NK-92 (cell line): Measurements from ENCODE around the gene PDCD2L.
"Not testable (repeated sequence)": the region's sequence is repeated elsewhere in the genome, so short reads cannot be mapped to it uniquely, and the experiment has no call there.

Experiments used
- DNase-seq: peaks from one replicate; lab custom pipeline; 2025; ENCODE audit not compliant: unreplicated experiment; lab: John Stamatoyannopoulos, UW

The PDCD2L gene

DNA sequence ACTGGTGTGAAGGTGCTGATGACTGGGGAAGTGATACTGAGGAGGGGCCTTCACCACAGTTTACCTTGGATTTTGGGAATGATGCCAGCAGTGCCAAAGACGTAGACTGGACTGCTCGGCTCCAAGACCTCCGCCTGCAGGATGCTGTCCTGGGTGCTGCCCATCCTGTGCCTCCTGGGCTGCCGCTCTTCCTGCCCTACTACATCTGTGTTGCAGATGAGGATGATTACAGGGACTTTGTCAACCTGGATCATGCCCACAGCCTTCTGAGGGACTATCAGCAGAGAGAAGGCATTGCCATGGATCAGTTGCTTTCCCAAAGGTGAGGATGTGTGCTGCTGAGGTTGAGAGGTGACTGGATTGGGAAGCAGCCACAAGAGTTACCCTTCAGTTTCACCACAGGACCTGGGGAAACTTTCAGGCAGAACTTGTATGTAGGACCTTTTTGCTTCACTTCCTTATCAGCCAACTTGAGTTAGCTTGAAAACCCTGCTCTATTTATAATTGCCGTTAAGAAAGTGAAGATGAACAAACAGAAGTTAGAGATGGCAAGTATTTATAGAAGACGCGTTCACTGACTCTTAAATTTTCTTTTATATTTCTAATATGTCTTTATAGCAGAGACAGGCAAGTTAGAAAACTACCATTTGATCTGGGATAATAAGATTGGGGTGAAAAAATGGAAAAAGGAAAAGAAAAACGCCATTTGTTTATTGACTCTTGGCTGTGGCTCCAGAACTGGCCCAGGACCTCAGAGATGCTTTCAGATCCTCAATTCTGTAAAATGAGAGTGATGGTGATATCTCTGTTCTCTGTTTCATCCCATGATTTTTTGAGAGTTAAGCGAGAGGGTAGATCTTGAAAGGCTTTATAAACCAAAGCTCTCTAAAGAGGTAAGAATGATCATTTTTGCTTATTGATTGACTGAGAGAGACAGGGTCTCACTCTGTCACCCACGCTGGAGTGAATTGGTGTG is 5.3 kb downstream of the PDCD2L start:
- DNase-seq, result no peak

DNA sequence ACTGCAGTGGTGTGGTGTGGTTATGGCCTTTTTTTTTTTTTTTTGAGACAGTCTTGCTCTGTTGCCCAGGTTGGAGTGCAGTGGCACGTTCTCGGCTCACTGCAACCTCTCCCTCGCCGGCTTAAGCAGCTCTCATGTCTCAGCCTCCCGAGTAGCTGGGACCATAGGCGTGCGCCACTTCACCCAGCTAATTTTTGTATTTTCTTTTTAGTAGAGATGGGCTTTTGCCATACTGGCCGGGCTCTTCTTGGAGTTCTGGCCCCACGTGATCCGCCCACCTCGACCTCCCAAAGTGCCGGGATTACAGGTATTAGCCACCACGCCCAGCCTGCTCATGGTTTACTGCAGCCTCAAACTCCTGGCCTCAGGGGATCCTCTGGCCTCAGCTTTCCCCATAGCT is 7.0 kb downstream of the PDCD2L start:
- DNase-seq, result no peak

DNA sequence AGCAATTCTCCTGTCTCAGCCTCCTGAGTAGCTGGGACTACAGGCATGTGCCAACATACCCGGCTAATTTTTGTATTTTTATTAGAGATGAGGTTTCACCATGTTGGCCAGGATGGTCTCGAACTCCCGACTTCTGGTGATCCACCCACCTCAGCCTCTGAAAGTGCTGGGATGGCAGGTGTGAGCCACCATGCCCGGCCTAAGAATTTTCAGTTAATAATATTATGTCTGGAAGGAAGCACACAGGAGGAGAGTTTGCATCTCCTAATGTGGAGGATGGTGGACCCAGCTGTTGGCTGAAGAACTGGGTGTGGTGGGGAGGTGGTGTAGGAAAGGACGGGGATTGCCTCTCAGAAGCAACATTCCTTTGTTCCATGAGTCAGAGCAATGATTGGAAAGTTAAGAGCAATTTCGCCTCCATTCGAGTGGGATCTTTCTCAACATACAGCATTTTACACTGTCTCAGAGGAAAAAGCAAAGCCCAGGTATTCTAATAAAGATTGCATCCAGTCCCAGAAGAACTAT is 11.9 kb downstream of the PDCD2L start:
- no peak for DNase-seq

DNA sequence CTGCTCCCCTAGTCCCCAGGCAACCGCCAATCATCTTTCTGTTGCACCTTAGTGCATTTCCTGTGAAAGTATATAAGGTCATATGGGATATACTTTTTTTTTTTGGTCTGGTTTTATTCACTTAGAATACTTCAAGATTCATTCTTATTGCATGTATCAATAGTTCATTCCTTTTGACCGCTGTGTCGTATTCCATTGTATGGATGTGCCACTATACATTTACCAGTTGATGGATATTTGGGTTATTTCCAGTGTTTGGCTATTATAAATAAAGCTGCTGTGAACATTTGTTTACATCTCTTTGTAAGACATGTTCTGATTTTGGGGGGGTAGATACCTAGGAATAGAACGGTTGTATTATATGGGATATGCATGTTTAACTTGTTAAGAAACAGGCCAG is 14.1 kb downstream of the PDCD2L start:
- no peak for DNase-seq

DNA sequence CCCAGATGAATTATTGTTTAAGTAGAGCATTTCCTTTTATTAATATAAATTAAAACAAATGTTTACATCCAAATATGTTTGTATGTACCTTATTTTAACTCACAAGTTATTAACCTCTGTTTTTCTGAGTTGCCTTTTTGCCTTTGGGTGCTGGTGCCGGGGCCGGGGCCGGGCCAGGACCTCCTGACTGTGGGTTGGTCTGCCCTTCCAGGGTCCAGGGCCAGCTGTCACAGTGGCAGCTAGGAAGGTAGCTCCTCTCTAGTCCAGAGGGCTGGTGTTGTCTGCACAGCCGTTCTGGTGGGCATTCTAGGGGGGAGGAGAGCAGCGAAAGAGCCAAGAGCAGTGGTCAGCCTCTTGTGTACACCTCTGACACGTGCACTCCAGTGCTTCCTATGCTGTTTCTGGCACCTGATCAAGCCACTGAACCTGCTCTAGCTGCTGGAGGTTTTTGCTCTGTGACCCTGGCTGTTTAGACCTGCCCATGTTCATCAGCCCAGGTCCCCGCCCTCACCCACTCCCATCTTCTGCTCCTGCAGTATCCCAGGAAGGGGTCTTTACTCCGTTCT is 22.0 kb downstream of the PDCD2L start:
- DNase-seq, result no peak

DNA sequence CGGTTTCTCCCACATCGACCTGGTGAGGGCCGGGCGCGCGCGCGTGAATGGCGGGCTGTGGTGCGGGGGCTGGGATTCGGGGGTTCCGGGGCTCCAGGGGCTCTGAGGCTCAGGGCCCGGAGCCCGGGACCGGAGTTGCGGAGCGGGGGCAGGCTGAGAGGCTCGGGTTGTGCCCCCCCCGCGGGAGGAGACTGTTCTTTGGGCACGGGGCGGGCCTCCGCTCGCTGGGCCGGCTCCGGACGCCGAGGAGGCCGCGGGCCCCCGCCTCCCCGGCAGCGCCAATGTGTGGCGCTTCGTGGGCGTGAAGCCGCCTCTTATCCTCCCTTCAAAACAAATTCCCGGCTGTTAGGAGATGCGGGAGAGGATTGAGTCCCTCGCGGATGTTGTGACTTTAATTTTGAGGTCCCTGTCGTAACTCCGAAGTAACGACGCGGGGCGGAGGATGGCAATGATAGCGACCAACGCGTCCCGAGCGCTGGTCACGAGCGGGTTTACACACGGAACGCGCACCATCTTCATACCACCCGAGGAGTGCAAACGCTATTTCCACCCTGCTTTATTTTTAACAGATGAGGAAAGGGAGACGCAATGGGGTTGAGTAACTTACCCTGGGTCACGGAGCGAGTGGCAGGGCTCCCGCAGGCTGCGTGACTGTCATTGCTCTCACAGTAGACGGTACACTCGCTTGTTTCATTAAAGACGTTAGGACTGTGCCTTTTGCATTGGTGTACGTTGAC is 24.5 kb downstream of the PDCD2L start:
- no peak for DNase-seq

DNA sequence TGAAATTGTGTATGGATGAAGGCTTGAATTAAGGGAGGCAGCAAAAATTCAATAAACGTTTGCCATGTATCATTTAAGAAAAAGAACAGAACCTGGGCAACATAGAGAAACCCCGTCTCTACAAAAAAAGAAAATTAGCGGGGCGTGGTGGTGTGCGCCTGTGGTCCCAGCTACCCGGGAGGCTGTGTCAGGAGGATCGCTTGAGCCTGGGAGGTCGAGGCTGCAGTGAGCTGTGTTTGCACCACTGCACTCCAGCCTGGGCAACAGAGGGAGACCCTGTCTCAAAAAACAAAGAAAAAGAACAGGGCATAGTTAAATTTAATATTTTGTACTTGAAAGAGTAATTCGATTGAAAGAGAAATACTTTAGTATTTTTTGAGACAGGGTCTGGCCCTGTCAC is 25.4 kb downstream of the PDCD2L start:
- DNase-seq, result no peak

DNA sequence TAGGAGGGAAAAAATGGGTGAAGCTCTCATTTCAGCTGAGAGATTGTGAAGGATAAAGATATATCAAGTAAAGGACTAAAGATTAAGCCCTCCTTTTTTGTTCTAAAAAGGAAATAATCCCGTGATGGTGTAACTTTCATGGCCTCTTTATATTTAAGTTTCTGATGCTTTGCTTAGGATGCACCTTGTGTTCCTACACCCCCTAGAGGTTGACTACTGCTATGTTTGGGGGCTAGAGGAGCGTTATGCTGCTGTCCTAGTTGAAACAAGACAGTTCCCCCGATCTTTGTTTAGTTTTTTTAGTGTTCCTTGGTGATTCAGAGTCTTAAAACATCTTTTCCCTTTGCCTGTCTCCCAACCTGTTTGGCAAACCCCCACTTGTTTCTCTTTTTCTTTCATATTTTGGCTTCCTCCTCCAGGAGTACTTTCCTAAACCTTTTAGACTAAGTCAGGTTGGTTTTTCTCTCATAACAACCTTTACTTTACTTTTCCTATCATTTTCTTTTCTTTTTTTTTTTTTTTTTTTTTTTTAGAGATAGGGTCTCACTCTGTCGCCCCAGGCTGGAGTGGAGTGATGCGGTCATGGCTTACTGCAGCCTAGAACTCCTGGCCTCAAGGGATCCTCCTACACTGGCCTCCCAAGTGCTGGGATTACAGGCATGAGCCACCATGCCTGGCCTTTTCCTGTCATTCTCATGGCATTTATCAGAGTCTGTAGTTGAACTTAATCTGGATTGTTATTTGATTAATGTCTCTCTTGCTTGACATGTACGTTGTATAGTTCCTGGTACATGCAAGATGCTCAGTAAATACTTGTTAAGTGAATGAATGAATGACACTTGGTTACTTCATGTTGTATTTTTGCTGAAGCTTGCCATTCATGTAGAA is 26.8 kb downstream of the PDCD2L start:
- no peak for DNase-seq

DNA sequence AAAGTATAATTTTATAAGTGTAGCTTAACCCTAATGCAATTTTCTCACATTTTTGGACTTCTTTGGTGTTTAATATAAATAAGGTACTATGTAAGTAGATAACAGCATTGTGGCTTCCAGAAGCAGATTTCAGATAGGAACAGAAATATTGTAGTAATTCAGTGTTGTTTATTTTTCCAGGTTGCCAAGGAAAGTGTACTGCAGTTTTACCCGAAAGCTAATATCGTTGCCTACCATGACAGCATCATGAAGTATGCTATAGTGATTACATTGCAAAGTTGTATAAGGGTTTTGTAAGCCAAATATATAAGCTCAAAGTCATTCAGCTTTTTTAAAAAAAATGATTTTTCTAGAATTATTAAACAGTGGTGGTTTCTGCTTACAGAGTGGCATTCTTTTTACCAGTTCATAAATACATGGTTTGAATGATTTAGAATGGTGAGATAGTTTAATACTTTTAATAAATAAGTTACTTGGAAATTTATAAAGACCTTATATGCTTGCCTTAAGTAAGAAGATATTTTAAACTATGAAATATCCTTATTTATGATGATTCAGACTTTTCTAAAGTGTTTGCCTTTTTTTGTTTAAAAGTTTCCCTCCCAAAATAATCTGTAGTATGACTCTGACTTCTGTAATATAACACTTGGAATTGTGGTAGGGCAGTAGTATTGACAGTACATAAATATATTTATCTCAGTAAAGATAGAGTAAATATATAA is 27.6 kb downstream of the PDCD2L start:
- no peak for DNase-seq

DNA sequence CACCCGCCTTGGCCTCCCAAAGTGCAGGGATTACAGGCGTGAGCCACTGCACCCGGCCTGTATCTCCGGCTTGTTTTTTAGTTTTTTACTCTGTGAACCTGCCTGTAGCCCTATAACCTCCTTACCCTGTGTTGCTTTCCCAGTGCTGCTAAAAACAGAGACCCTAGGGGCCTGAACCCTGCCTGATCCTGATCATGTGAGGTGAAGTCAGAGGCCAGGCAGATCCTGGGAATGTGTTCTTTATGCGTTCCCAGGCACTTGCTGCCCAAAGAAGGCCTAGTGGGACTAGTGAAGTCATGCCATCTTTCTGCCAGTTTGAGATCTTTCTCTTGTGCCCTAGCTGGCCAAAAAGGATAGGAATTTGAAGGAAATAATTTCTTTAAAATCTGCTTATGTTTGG is 28.6 kb downstream of the PDCD2L start:
- DNase-seq, result no peak

DNA sequence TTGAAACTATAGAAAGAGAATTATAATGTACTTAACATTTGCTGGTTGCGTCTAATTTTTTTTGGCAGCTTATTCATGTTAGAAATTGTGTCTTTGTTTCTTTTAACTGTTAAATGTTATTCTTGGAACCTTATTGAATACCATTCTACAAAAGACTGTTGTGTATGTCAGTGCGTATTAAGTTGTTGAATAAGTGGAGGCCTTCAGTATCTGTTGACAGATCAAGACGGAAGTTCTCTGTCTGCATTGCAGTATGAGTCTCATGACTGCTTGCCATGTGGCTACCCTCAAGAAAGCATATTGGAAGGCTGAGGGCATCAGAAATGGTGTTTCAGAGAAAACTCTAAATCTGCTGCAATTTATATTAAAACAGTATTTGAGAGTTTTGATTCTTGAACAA is 32.5 kb downstream of the PDCD2L start:
- DNase-seq, result no peak

DNA sequence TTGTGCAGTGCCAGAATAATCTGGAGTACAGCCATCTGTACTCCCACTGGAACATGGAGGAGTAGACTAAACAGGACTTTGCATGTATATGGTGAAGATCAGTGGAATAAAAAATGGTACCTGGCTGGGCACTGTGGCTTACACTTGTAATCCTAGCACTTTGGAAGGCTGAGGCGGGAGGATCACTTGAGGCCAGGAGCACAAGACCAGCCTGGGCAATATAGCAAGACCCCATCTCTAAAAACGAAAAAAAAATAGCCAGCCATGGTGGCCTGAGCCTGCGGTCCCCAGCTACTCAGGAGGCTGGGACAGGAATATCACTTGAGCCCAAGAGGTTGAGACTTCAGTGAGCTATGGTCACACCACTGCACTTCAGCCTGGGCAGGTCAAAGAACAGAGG is 44.0 kb downstream of the PDCD2L start:
- no peak for DNase-seq

DNA sequence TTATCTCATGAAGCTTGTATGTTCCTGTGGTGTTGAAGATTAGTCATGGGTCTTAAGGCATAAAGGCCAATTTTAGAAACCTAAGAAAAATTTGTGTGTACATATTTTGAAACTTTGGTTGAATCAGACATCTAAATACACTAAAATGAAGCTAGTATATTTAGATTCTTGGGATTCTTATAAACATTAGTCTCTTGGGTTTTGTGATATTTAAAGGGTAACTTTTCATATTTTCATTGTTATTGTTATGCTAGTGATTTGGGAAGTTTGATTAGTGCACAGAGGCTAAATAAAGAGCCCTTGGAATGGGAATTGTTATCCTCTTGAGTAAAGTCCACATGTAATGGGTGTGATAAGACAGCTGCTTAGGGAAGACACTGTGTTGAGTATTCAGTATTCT is 48.5 kb downstream of the PDCD2L start:
- no peak for DNase-seq

DNA sequence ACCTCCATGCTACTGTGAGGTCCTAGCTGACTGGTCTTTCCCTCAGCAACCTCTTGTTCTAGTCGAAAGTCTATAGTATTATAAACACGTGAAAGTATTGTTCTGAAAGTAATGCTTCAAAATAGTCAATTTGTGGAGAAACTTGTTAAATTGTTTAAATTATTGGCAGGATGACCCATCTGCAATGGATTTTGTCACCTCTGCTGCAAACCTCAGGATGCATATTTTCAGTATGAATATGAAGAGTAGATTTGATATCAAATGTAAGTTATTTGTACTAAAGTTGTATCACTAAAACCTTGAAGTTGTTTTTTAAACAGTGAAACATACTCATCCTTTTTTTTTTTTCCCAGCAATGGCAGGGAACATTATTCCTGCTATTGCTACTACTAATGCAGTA is 49.9 kb downstream of the PDCD2L start:
- no peak for DNase-seq

DNA sequence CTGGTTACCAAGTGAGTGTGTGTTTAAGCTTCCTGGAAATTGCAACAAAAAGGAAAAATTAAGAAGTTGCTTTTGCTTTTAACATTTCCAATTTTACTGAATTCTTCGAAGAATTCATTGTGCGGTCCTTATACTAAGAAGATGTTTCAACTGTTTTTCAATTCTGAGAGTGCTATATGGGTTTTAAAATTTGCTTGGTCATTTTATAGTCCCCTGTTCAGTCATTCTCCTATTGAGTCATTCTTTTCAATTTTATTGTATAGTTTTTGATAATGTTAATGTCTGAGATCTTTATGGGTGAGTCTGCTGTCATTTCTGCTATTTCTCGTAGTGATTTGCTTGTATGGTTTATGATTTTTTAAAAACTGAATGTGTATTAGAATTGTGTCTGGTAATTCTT is 50.5 kb downstream of the PDCD2L start:
- DNase-seq, result no peak

DNA sequence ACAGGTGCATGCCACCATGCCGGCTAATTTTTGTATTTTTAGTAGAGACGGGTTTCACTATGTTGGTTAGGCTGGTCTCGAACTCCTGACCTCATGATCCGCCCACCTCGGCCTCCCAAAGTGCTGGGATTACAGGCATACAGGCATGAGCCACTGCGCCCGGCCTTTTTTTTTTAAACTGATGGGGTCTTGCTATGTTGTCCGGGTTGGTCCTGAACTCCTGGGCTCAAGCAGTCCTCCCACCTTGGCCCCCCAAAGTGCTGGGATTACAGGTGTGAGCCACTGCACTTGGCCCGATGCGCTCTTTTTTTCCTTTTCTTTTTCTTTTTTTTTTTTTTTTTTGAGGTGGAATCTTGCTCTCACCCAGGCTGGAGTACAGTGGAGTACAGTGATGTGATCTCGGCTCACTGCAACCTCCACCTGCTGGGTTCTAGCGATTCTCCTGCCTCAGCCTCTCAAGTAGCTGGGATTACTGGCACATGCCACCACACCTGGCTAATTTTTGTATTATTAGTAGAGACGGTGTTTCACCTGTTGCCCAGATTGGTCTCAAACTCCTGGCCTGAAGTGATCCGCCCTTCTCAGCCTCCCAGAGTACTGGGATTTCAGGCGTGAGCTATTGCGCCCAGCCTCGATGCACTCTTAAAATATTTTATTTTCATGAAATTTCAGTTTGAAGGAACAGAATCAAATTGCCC is 51.7 kb downstream of the PDCD2L start:
- not testable (repeated sequence) for DNase-seq

DNA sequence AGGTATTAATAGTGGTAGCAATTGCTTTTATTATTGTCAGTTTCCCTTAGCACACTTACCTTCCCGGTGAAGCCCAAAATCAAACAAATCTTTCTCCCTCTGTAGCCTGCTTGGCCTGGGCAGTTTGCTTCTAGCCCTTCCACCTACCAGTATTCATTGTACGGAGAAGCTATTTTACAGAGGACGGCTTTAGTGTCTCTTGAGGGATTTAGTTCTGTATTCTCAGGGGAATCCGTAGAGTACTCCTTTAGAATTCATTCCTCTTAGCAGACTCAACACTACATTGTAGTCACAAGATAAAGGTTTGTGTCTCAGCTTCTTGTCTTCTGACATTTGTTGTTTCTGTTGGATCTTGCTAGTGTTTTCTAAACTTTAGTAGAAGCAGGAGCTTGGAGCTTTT is 53.2 kb downstream of the PDCD2L start:
- DNase-seq, result no peak

DNA sequence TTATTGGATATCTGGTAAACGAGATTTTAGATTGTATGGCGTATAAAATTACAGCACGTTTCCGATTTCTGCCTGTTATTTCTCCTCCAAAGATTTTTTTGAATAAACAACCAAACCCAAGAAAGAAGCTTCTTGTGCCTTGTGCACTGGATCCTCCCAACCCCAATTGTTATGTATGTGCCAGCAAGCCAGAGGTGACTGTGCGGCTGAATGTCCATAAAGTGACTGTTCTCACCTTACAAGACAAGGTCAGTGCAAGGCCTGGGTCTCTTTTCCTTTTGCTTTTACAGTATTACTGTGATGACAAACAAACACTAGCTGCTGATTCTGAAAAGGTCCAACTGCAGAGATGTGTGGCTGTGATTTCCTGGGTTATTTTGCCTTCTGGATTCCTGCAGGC is 54.5 kb downstream of the PDCD2L start:
- no peak for DNase-seq

DNA sequence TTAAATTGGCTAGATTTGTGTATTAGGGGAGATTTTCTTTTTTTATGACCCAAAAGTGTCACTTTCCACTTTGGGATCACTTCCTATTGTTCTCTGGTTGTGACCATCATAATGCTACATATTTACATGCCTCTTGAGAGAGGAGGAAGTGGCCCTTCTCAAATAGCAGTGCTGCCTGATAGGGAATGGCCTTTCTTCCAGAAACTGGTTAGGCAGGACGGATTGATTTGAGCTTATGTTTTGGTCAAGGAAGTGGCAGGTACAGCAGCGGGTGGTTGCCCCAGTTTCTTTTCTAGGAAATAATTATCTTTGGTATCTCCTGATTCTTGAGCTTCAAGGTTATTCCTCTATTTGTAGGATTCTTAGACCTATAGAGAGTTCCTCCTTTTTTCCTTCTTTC is 55.4 kb downstream of the PDCD2L start:
- DNase-seq, result no peak
